Transverse colon (tissue), 4 donors: ENCODE results near the gene ZBP1. TPM values are rescaled to one million over a fixed set of nuclear protein-coding genes. Genes with fewer than 3 reads are reported as not detected.

Experiments
- DNase-seq: peaks from one replicate; pipeline ENCODE4 v3.0.0-alpha.2; 2019
- H3K27ac ChIP-seq, 4 donors: fragments of 200-600 bp; sonication (generic); 2 replicates each; pipeline ENCODE4 v1.5.1; 2016 to 2018; ENCODE audit warnings: inconsistent platforms in 4 of 4
- H3K27me3 ChIP-seq: fragments of 200-600 bp; sonication (generic); 2 replicates; pipeline ENCODE4 v1.5.1; 2017; ENCODE audit warnings: inconsistent platforms
- H3K36me3 ChIP-seq, 4 donors: fragments of 200-600 bp; sonication (generic); 2 replicates each; pipeline ENCODE4 v1.5.1; 2017 to 2019; ENCODE audit warnings: inconsistent platforms in 4 of 4
- H3K4me1 ChIP-seq, 4 donors: fragments of 200-600 bp; sonication (generic); 2 replicates each; pipeline ENCODE4 v1.5.1; 2017 to 2020; ENCODE audit warnings: inconsistent platforms in 4 of 4
- H3K4me3 ChIP-seq, 4 donors: fragments of 200-600 bp; sonication (generic); 1 replicate in 1 of 4; 2 replicates in 3 of 4; pipeline versions ENCODE4 v1.5.1 to v1.6.1; 2017 to 2019; ENCODE audit warnings: inconsistent platforms in 4 of 4
- H3K9me3 ChIP-seq, 2 donors: fragments of 200-600 bp; sonication (generic); 2 replicates each; pipeline ENCODE4 v1.5.1; 2017 to 2019; ENCODE audit warnings: inconsistent platforms in 2 of 2
- CTCF ChIP-seq, 5 experiments: fragments of 200-600 bp in 3 of 5; fragments of 450-650 bp in 2 of 5; sonication (generic) in 3 of 5; IDR thresholded peaks; 1 replicate in 2 of 5; 2 replicates in 3 of 5; pipeline ENCODE4 v1.5.1; 2016 to 2017; ENCODE audit warnings: antibody characterized with exemption in 5 of 5, inconsistent platforms in 3 of 5, mild to moderate bottlenecking in 2 of 5, moderate library complexity in 1 of 5
- EP300 ChIP-seq: sonication (generic); formaldehyde crosslinking; IDR thresholded peaks from one replicate; pipeline ENCODE4 v1.6.1; 2017; ENCODE audit warnings: antibody characterized with exemption, low read depth
- POLR2A ChIP-seq: fragments of 450-650 bp; IDR thresholded peaks from one replicate; pipeline ENCODE4 v1.6.1; 2016; ENCODE audit warnings: antibody characterized with exemption, mild to moderate bottlenecking, moderate library complexity
- POLR2AphosphoS5 ChIP-seq, 3 donors: sonication (generic); formaldehyde crosslinking; IDR thresholded peaks; one replicate each; pipeline ENCODE4 v1.6.1; 2016; ENCODE audit warnings: antibody characterized with exemption in 3 of 3
- WGBS, 2 donors: methylation state at CpG; one replicate each; pipeline ENCODE4 v1.1.5; 2018; ENCODE audit warnings: low coverage in 1 of 2; 5-methylcytosine and 5-hydroxymethylcytosine counted together
- in situ Hi-C, 4 donors: fragments of 200-750 bp; cut with MboI; loops; one replicate each; pipeline versions ENCODE4 v1.15.0 to v1.15.1; 2017; ENCODE audit warnings: low sequenced_read_pairs in 3 of 4, low pct_ligation_motif_present in 1 of 4, low pct_unique_long_range_greater_than_20kb in 1 of 4
- intact Hi-C: fragments of 100-400 bp; cut with DNase I; formaldehyde crosslinking; loops from one replicate; pipeline ENCODE4 v1.15.1; 2023; ENCODE audit warnings: low total_unique reads
- total RNA-seq, 4 donors: library from RNA; depleted of rRNA; stranded (reverse); fragments of >200 nt; gene quantifications; one replicate each; pipeline ENCODE4 v1.1.0, GENCODE V29; 2016

ZBP1 gene
- total RNA-seq, 4 donors from 2014 or later, result 1.6 to 4.4 TPM; not detected in 2

GRCh38 chr20:57593134-57593886 is 26.9 kb downstream of the ZBP1 start:
- Histone ChIP-seq H3K9me3 (no peaks in the 10 kb centered on the region), H3K4me3 (no peak overlapping the region), H3K27ac (peak overlapping the region in 3 of 4 donors; percentile 3 to 61 (median 49)), H3K36me3 (no peaks in the 10 kb centered on the region), H3K27me3 (no peaks in the 10 kb centered on the region), H3K4me1 (peaks cover 11 to 45% (median 40%) of the 10 kb centered on the region in 4 donors)
- in situ Hi-C loops, result loop anchor here (5.0 to 25.0 kb wide), 3 partner anchors 76 to 206 kb away; partner anchors contain the start of gene RBM38 (in 1 of the 4)
- DNase-seq, result peak; percentile 81
- TF ChIP-seq CTCF (IDR thresholded peaks at IDR 0.05) (no peak), POLR2A (no peak), POLR2AphosphoS5 (IDR thresholded peaks at IDR 0.05) (no peak), EP300 (no peak)
- intact Hi-C loops, result loop anchor here (10.0 kb wide), 1 partner anchor 219 kb away; no protein-coding TSS in a partner anchor
- 30 to 62% methylated on average over 3 to 14 of the region's 17 CpGs for WGBS, 2 donors

- Histone ChIP-seq H3K27me3 (no peaks in the 10 kb centered on the region), H3K4me1 (peaks cover 11 to 45% (median 40%) of the 10 kb centered on the region in 4 donors), H3K27ac (peak overlapping the region in 2 of 4 donors; percentile 3 to 61), H3K9me3 (no peaks in the 10 kb centered on the region), H3K4me3 (no peak overlapping the region), H3K36me3 (no peaks in the 10 kb centered on the region)
- TF ChIP-seq POLR2AphosphoS5 (IDR thresholded peaks at IDR 0.05) (no peak), POLR2A (no peak), EP300 (no peak), CTCF (IDR thresholded peaks at IDR 0.05) (no peak)
- in situ Hi-C loops (loop anchor here (5.0 to 25.0 kb wide), 3 partner anchors 75 to 205 kb away; partner anchors contain the start of gene RBM38 (in 1 of the 4)), intact Hi-C loops (loop anchor here (10.0 kb wide), 1 partner anchor 218 kb away; no protein-coding TSS in a partner anchor)
- 88% methylated on average over 22 of the region's 22 CpGs; no CpG with 5 or more reads in 1 of the 2 donors for WGBS, 2 donors
- no peak for DNase-seq
Observed at GRCh38 chr20:57592263-57593092, 27.7 kb downstream of the ZBP1 start.

- no peak overlapping the region for H3K4me3 ChIP-seq
- intact Hi-C loops (loop anchor here (10.0 kb wide), 1 partner anchor 217 kb away; no protein-coding TSS in a partner anchor), in situ Hi-C loops (loop anchor here (5.0 to 25.0 kb wide), 3 partner anchors 74 to 204 kb away; partner anchors contain the start of gene RBM38 (in 1 of the 4))
- no peak for DNase-seq
- H3K27me3 ChIP-seq, result no peaks in the 10 kb centered on the region
- H3K36me3 ChIP-seq, result no peaks in the 10 kb centered on the region
- H3K4me1 ChIP-seq, result peaks cover 11 to 41% (median 36%) of the 10 kb centered on the region in 4 donors
- H3K27ac ChIP-seq, result no peak overlapping the region
- WGBS, 2 donors, result 82 to 86% methylated on average over 2 to 15 of the region's 15 CpGs
- H3K9me3 ChIP-seq, result no peaks in the 10 kb centered on the region
- TF ChIP-seq POLR2A (no peak), POLR2AphosphoS5 (IDR thresholded peaks at IDR 0.05) (no peak), CTCF (IDR thresholded peaks at IDR 0.05) (no peak)
Observed at GRCh38 chr20:57591289-57592229, 28.7 kb downstream of the ZBP1 start.
